GM13976 (cell line): ENCODE data around the gene ITGA11.

Source experiments
- DNase-seq: peaks from one replicate; pipeline ENCODE4 v3.0.0; 2012; ENCODE audit warnings: low spot score
- CTCF ChIP-seq: IDR thresholded peaks from 2 replicates; pipeline ENCODE4 v1.5.1; 2012; ENCODE audit warnings: borderline replicate concordance, mild to moderate bottlenecking; ENCODE audit not compliant: insufficient read depth; ENCODE audit errors: extremely low read depth, missing control alignments, control extremely low read depth
- in situ Hi-C: fragments of 300-500 bp; cut with MboI; formaldehyde crosslinking; loops from one replicate; pipeline ENCODE4 v1.12.0; 2022; ENCODE audit warnings: low sequenced_read_pairs, mixed read lengths, inconsistent platforms; ENCODE audit not compliant: unreplicated experiment

ITGA11 gene

GRCh38 chr15:68475449-68475848, 43.5 kb upstream of the ITGA11 start:
- TF ChIP-seq CTCF, result no peak
- in situ Hi-C loops, result no loop called here
- no peak for DNase-seq

GRCh38 chr15:68471541-68471940, 39.6 kb upstream of the ITGA11 start:
- in situ Hi-C loops, result no loop called here
- DNase-seq, result no peak
- TF ChIP-seq CTCF, result no peak

GRCh38 chr15:68470976-68471375, 39.0 kb upstream of the ITGA11 start:
- DNase-seq, result no peak
- in situ Hi-C loops, result no loop called here
- no peak for TF ChIP-seq CTCF

GRCh38 chr15:68470049-68470742, 38.2 kb upstream of the ITGA11 start:
- no peak for TF ChIP-seq CTCF
- in situ Hi-C loops, result no loop called here
- no peak for DNase-seq

- in situ Hi-C loops, result no loop called here
Measured at GRCh38 chr15:68469162-68470048, 37.4 kb upstream of the ITGA11 start.

GRCh38 chr15:68466876-68467275, 34.9 kb upstream of the ITGA11 start:
- no peak for DNase-seq
- no peak for TF ChIP-seq CTCF
- in situ Hi-C loops, result no loop called here

More at GRCh38 chr15:68469162-68470048, 37.4 kb upstream of the ITGA11 start:
- no peak for TF ChIP-seq CTCF
- DNase-seq, result no peak
